Retinal pigment epithelial cell (primary cell): ENCODE data around the gene HOXC5.

Source experiments
- DNase-seq: peaks from one replicate; pipeline ENCODE4 v3.0.0-alpha.2; 2010; ENCODE audit warnings: low read depth
- H3K4me3 ChIP-seq: 2 replicates; pipeline ENCODE4 v1.5.1; 2011; ENCODE audit warnings: mild to moderate bottlenecking, low read length, control low read depth, moderate library complexity
- TF ChIP-seq, protein P1 (sequence below): conservative IDR thresholded peaks from 2 replicates; pipeline ENCODE4 v1.5.1; 2011; ENCODE audit warnings: low read depth, low read length, control low read depth, inconsistent platforms

Gene HOXC5

DNA sequence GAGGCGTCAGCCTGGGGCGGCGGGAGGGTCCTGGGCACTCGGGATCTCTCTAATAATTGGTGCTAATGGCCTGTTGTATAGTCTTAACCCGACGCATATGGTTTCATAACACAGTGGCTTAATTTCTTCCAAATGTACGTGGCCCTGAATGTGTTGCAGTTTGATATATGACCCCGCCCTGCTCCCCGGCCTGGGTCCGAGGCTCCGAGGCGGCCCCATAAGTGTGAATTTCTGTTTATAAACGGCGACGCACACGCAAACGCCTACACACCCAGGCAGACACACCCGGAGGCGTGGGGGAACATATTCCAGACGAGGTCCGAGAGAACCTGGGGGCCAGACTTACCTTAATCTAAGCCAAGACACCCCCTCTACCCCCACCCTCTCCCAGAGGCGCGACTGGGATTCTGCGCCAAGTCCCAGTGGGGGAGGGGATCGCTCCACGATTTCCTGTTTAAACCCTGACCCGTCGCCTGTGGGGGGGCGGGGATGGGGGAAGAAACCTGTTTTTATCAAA is 14.3 kb upstream of the HOXC5 start:
- no peak for DNase-seq
- TF ChIP-seq, protein P1, sequence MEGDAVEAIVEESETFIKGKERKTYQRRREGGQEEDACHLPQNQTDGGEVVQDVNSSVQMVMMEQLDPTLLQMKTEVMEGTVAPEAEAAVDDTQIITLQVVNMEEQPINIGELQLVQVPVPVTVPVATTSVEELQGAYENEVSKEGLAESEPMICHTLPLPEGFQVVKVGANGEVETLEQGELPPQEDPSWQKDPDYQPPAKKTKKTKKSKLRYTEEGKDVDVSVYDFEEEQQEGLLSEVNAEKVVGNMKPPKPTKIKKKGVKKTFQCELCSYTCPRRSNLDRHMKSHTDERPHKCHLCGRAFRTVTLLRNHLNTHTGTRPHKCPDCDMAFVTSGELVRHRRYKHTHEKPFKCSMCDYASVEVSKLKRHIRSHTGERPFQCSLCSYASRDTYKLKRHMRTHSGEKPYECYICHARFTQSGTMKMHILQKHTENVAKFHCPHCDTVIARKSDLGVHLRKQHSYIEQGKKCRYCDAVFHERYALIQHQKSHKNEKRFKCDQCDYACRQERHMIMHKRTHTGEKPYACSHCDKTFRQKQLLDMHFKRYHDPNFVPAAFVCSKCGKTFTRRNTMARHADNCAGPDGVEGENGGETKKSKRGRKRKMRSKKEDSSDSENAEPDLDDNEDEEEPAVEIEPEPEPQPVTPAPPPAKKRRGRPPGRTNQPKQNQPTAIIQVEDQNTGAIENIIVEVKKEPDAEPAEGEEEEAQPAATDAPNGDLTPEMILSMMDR, result no peak
- H3K4me3 ChIP-seq, result no peak overlapping the region

DNA sequence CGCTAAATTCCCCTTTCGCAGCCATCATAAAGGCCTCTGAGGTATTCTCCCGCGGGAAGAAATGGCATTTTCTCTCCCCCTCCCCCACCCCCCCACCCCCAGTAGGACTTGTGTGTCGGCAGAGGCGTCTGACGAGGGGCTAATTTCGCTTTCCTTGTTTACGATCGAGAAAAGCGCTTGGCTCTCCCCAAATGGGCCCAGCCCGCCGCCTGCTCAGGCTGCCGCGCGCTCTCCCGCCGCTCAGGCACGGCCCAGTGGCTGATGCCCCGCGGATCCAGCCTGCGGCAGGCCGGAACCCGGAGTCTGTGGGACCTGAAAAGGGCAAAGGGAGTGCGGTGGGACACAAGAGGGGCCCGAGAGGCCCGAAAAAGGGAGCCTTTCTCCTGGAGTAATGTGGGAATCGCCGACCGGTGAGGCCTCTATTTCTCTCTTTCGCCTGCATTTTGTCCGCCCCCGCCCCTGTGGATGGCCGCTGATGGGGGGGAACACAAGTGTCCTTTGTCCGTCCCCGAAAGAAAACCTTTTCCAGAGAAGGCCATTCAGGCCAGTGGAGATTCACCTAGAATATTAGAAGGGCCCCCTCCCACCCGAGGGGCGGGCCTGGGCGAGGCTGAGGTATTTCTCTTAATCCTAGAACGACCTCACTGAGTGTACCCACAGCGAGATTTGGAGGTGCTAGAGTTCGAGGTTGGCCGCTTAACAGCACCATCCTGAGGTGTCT is 13.6 kb upstream of the HOXC5 start:
- TF ChIP-seq, protein P1, result no peak
- DNase-seq, result no peak
- H3K4me3 ChIP-seq, result no peak overlapping the region

DNA sequence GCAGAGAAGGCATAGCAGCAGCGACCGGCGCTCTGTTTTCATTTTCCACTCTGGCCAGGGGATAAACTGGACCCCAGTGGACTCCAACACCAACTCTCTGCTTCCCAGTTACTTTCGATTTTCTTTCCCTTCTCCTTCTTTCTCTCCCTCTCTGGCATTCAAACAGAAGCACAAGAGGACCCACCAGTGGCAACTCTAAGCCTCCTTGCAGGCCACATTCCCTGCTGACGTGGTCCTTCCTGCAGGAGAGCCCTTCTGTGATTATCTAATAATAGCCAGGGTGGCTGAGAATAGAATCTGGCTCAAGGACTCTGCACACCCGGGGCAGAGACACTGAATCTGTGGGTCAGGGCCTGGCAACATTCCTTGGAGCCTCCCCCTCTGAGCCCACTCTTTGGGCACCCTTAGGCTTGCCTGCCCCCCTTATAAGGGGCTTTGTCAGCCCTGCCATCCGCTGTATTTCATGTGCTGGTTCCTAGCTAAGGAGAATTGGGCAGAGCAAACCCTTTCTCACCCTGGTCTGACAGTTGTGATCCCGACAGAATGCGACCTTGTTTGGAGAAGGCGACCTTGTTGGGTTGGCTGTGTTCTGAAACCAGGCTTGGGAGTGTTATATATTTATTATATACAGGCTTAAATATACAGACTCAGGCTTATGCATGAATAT is 12.8 kb upstream of the HOXC5 start:
- TF ChIP-seq, protein P1, result no peak
- DNase-seq, result no peak
- no peak overlapping the region for H3K4me3 ChIP-seq

DNA sequence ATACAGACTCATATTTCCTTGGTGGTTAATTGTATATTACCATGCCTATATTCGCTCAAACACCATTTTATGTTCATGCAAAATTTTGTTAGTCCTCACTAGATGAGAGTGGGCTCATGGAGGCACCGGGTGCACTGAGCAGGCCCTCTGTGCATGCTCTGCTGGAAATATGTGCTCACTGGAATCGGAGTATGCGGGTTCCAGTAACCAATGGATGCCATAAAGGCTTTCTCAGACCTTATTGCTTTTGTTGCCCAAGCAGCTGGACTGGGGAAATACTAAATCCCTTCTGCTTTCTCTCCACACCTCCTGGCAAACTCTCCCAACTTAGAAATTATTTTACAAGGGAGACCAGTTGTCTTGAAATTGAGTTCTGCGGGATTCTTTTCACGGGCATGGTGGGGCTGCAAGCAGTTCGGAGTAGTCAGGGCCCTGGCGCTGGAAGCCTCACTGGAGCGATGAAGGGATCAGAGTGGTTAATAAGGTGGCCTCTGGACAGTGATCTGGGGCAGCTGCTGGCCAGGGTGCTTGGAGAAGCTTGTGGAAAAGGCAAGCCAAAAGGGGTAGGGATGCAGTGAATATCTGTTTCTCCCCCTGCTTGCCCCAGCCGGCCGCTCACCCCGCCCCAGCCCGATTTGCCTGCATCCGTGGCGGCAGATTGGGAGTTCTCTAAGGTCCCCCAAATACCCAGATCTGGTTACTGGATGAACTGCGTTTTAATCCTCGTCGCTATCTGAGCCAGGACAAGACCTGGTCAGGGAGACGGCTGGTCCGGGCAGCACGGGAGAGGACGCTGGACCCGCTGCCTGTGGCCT is 12.1 kb upstream of the HOXC5 start:
- no peak overlapping the region for H3K4me3 ChIP-seq
- DNase-seq, result no peak
- TF ChIP-seq, protein P1, result no peak

DNA sequence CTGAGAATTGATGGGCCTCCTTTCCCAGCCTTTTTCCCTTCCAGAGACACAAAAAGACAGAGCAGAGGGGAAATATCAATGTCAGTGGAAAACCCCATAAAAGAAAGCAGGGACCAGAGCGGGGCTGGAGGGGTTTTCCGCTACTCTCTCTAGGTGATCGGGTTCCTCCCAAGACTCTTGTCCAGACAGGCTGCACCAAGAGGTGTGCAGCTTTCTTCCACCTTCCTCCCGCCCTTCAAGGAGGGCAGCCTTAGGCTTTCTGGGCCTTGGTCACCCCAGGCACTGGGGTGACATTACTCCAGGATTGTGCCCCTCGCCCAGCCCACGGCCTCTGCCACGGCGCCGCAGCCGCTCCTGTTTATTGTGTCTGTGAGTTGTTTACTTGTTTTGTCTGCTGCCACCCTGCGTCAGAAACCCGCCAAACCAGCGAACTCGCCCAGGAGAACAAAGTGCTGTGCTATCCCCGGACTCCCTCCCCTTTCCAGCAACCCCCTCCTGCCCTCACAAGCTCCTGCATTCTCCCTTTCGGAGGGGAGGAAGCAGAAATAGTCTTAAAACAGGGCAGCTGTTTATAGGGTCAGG is 11.3 kb upstream of the HOXC5 start:
- H3K4me3 ChIP-seq, result no peak overlapping the region
- TF ChIP-seq, protein P1, result no peak
- DNase-seq, result no peak

DNA sequence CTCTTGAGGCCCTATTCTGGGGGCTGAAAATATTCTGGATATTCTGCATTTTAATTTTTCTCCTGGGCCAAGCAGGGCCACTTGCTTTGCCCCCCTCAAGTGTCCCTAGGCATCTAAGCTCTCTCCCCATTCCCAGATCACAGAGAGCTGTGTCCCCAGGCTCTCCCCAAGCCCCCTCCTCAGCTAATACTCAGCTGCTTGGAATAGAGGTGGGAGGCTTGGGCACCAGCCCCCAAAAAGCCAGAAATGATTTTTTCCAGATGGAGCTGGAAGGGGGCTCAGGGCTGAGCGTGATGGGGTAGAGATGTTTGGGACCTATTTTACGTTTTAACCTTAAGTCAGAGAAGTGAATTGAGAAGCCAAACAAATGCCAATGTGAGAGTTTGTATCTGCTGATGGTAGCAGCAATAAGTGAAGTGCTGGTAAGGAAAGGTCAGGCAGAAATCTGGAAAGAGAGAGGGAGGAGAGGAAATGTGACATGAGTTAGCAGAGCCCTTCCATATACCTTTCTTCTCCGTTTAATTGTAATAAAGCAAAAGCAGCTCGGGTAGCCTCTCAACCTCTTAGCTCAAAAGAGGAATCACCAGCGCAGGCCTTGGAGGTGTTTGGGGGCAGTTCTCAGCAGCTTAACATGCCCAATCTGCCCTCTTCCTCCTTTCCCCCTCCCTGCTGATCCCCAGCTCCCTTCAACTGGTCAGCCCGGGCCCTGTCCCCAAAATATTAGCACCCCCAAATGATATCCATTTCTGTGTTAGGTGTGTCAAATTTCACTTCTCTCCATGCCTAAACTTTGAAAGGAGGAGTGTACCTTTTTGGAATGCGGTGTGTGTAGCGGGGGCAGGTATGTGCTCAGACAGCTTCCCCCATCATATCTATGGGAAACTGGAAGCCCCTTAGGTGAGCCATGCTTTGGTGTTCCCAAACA is 9.6 kb upstream of the HOXC5 start:
- TF ChIP-seq, protein P1, result no peak
- H3K4me3 ChIP-seq, result no peak overlapping the region
- no peak for DNase-seq
